NCI-H526 treated with DMSO at 0.1 percent for 48 hours (cell line): ENCODE measurements around the gene ACE2.
"Not testable (repeated sequence)": the region's sequence is repeated elsewhere in the genome, so short reads cannot be mapped to it uniquely, and the experiment has no call there.

Source experiments
- DNase-seq: peaks from one replicate; lab custom pipeline; 2025; lab: John Stamatoyannopoulos, UW

ACE2 gene

GRCh38 chrX:15600745-15601144 lies at the start of gene ACE2:
TSS of gene ACE2 (minus strand) at chrX:15600960. CDS start at chrX:15600911, 49 bp downstream.
- no peak for DNase-seq

GRCh38 chrX:15647510-15647909 lies 46.8 kb upstream of the ACE2 start:
- not testable (repeated sequence) for DNase-seq

- DNase-seq = no peak
These were observed 45.8 kb upstream of the ACE2 start for GRCh38 chrX:15646543-15646942.

GRCh38 chrX:15646031-15646430 lies 45.3 kb upstream of the ACE2 start:
- DNase-seq = no peak

GRCh38 chrX:15645266-15645665 lies 44.5 kb upstream of the ACE2 start:
- DNase-seq = no peak

GRCh38 chrX:15644560-15644872 lies 43.8 kb upstream of the ACE2 start:
- no peak for DNase-seq

GRCh38 chrX:15643786-15644559 lies 43.2 kb upstream of the ACE2 start:
- DNase-seq = no peak

GRCh38 chrX:15631637-15632036 lies 30.9 kb upstream of the ACE2 start:
- no peak for DNase-seq

GRCh38 chrX:15623054-15623453 lies 22.3 kb upstream of the ACE2 start:
- no peak for DNase-seq

- no peak for DNase-seq
These were observed 18.4 kb upstream of the ACE2 start for GRCh38 chrX:15619053-15619755.

- no peak for DNase-seq
These were observed 16.4 kb upstream of the ACE2 start for GRCh38 chrX:15617111-15617510.

- no peak for DNase-seq
These were observed 15.8 kb upstream of the ACE2 start for GRCh38 chrX:15616531-15616930.

- no peak for DNase-seq
These were observed 6.3 kb upstream of the ACE2 start for GRCh38 chrX:15607067-15607466.

GRCh38 chrX:15606136-15606535 lies 5.4 kb upstream of the ACE2 start:
- no peak for DNase-seq

- DNase-seq = no peak
These were observed 4.5 kb upstream of the ACE2 start for GRCh38 chrX:15605226-15605625.

- no peak for DNase-seq
These were observed 2.0 kb upstream of the ACE2 start for GRCh38 chrX:15602761-15603160.

GRCh38 chrX:15601932-15602331 lies 1.2 kb upstream of the ACE2 start:
- DNase-seq = no peak

- no peak for DNase-seq
These were observed 711 bp downstream of the ACE2 start for GRCh38 chrX:15600049-15600448.

GRCh38 chrX:15599461-15599860 lies 1.3 kb downstream of the ACE2 start:
- no peak for DNase-seq

- DNase-seq = peak; percentile 71
These were observed 2.7 kb downstream of the ACE2 start for GRCh38 chrX:15598026-15598425.

- no peak for DNase-seq
These were observed 6.4 kb downstream of the ACE2 start for GRCh38 chrX:15594371-15594770.

GRCh38 chrX:15579778-15580747 lies 20.7 kb downstream of the ACE2 start:
- no peak for DNase-seq

GRCh38 chrX:15576019-15576418 lies 24.7 kb downstream of the ACE2 start:
- DNase-seq = no peak
